Astrocyte (in vitro differentiated cells and primary cell): Measurements from ENCODE around the gene WDR93.

Experiments used
- CTCF ChIP-seq: IDR thresholded peaks from 2 replicates; pipeline ENCODE4 v1.5.1; 2011; ENCODE audit warnings: low read depth, mild to moderate bottlenecking, inconsistent platforms, low read length, moderate library complexity; ENCODE audit not compliant: insufficient read depth
- EZH2 ChIP-seq: IDR thresholded peaks from 2 replicates; pipeline ENCODE4 v1.6.1; 2012; ENCODE audit warnings: mild to moderate bottlenecking, low read length, inconsistent platforms; ENCODE audit not compliant: insufficient read depth

DNA sequence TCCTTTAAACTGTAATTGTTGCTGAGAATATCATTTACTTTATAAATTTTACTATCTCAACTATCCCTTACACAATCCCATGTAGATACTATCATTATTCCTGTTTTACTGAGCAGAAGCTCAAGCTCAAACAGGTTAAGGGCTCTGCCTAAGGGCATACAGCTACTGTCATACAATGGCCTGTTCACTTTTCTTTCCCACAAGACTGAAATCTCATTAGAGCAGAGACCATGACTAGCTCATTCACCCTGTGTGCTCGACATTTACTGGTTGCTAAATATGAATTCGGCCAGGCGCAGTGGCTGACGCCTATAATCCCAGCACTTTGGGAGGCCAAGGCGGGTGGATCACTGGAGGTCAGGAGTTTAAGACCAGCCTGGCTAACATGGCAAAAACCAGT, 83.9 kb downstream of the WDR93 start:
- TF ChIP-seq CTCF (no peak), EZH2 (no peak)
